ENCODE results near the gene NUDT4. TPM values are rescaled to one million over a fixed set of nuclear protein-coding genes. Genes with fewer than 3 reads are reported as not detected.

NUDT4 gene
- polyA plus RNA-seq, 1 donor (not counting 4 experiments of a cell fraction or from before 2014, with no cell fraction given): 33.2 TPM

GRCh38 chr12:93402333-93403311 is 24.9 kb downstream of the NUDT4 start:
- Histone ChIP-seq H3K79me2 (ENCODE audit: control insufficient read depth, insufficient read depth, low read length) (no peaks in the 10 kb centered on the region), H3K4me1 (ENCODE audit: control insufficient read depth, extremely low read depth, insufficient read depth, low read length) (no peaks in the 10 kb centered on the region), H3K27ac (ENCODE audit: control insufficient read depth, insufficient read depth, low read length) (no peak overlapping the region), H3K27me3 (ENCODE audit: control insufficient read depth, extremely low read depth, insufficient read depth, low read length) (no peaks in the 10 kb centered on the region), H3K9ac (ENCODE audit: control insufficient read depth, extremely low read depth, insufficient read depth, low read length) (no peak overlapping the region), H3K36me3 (ENCODE audit: control insufficient read depth in 2 of 2, extremely low read depth in 1 of 2, insufficient read depth in 2 of 2, low read length in 2 of 2) (peaks cover 5 to 9% of the 10 kb centered on the region in 2 experiments), H3K4me2 (ENCODE audit: control insufficient read depth, extremely low read depth, insufficient read depth, low read depth, low read length) (no peak overlapping the region), H3K9me3 (ENCODE audit: control insufficient read depth, low read depth, low read length) (no peaks in the 10 kb centered on the region), H2AFZ (ENCODE audit: control insufficient read depth, low read length) (no peak overlapping the region), H3K9me1 (ENCODE audit: control insufficient read depth, extremely low read depth, insufficient read depth, low read length) (no peaks in the 10 kb centered on the region), H3K4me3 (ENCODE audit: control insufficient read depth in 2 of 3, extremely low read depth in 1 of 3, insufficient read depth in 2 of 3, low read depth in 1 of 3, low read length in 3 of 3) (no peak overlapping the region), H4K20me1 (ENCODE audit: control insufficient read depth, extremely low read depth, insufficient read depth, low read length) (no peaks in the 10 kb centered on the region)
- TF ChIP-seq, protein P1, sequence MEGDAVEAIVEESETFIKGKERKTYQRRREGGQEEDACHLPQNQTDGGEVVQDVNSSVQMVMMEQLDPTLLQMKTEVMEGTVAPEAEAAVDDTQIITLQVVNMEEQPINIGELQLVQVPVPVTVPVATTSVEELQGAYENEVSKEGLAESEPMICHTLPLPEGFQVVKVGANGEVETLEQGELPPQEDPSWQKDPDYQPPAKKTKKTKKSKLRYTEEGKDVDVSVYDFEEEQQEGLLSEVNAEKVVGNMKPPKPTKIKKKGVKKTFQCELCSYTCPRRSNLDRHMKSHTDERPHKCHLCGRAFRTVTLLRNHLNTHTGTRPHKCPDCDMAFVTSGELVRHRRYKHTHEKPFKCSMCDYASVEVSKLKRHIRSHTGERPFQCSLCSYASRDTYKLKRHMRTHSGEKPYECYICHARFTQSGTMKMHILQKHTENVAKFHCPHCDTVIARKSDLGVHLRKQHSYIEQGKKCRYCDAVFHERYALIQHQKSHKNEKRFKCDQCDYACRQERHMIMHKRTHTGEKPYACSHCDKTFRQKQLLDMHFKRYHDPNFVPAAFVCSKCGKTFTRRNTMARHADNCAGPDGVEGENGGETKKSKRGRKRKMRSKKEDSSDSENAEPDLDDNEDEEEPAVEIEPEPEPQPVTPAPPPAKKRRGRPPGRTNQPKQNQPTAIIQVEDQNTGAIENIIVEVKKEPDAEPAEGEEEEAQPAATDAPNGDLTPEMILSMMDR (optimal IDR thresholded peaks at IDR 0.05 in 1 of 3, IDR thresholded peaks at IDR 0.05 in 1 of 3, conservative IDR thresholded peaks at IDR 0.05 in 1 of 3; ENCODE audit: extremely low read depth in 1 of 3, insufficient read depth in 2 of 3, low read length in 3 of 3): no peak
- no peak for TF ChIP-seq EZH2 (IDR thresholded peaks at IDR 0.05; ENCODE audit: low read length)
- dilution Hi-C loops (cut with MboI; ENCODE audit: extremely low pct_ligation_motif_present, low sequenced_read_pairs): no loop called here
- FAIRE-seq (no peak), DNase-seq (ENCODE audit: low read depth, low spot score) (no peak)

DNA sequence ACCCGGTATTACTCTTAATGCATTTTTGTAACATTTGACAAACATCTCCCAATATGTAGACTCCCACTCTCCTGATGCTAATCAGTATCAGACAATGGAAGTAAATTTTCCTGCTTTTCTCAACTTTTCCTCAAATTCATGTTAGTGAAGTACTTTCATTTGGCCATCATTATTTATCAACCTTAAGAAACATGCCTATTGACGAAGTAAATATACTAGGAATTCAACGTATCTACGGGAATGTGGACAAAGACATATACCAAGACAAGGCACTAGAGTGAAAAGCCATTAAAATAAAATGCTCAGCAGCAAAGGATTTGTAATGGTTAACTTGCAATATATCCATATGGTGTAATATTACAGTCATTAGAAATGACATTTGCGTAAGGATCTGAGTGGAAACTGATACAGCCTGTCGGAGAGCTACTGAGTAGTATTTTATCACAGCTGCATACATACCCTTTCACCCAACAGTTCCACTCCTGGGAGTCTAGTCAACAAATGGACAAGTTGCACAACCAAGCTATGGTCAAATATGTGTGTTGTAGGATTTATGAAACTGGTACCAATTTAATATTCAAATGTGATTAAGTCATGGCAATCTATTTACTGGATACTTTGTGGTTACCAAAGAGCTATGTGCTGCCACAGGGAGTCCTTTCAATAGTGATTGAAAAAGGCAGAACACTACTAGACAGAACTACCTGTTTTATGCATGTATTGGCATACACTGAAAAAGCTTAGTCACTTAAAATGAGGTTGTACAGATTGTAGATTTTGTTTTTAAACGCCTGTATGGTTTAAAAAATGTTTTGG is 26.5 kb downstream of the NUDT4 start:
- TF ChIP-seq, protein P1 (optimal IDR thresholded peaks at IDR 0.05 in 1 of 3, IDR thresholded peaks at IDR 0.05 in 1 of 3, conservative IDR thresholded peaks at IDR 0.05 in 1 of 3; ENCODE audit: extremely low read depth in 1 of 3, insufficient read depth in 2 of 3, low read length in 3 of 3): no peak
- TF ChIP-seq EZH2 (IDR thresholded peaks at IDR 0.05; ENCODE audit: low read length): no peak
- Histone ChIP-seq H3K79me2 (ENCODE audit: control insufficient read depth, insufficient read depth, low read length) (no peaks in the 10 kb centered on the region), H3K27ac (ENCODE audit: control insufficient read depth, insufficient read depth, low read length) (no peak overlapping the region), H4K20me1 (ENCODE audit: control insufficient read depth, extremely low read depth, insufficient read depth, low read length) (no peaks in the 10 kb centered on the region), H2AFZ (ENCODE audit: control insufficient read depth, low read length) (no peak overlapping the region), H3K9ac (ENCODE audit: control insufficient read depth, extremely low read depth, insufficient read depth, low read length) (no peak overlapping the region), H3K36me3 (ENCODE audit: control insufficient read depth in 2 of 2, extremely low read depth in 1 of 2, insufficient read depth in 2 of 2, low read length in 2 of 2) (peaks cover 6 to 7% of the 10 kb centered on the region in 2 experiments), H3K9me3 (ENCODE audit: control insufficient read depth, low read depth, low read length) (no peaks in the 10 kb centered on the region), H3K4me2 (ENCODE audit: control insufficient read depth, extremely low read depth, insufficient read depth, low read depth, low read length) (no peak overlapping the region), H3K4me1 (ENCODE audit: control insufficient read depth, extremely low read depth, insufficient read depth, low read length) (no peaks in the 10 kb centered on the region), H3K9me1 (ENCODE audit: control insufficient read depth, extremely low read depth, insufficient read depth, low read length) (no peaks in the 10 kb centered on the region), H3K4me3 (ENCODE audit: control insufficient read depth in 2 of 3, extremely low read depth in 1 of 3, insufficient read depth in 2 of 3, low read depth in 1 of 3, low read length in 3 of 3) (no peak overlapping the region), H3K27me3 (ENCODE audit: control insufficient read depth, extremely low read depth, insufficient read depth, low read length) (no peaks in the 10 kb centered on the region)
- DNase-seq (ENCODE audit: low read depth, low spot score) (no peak), FAIRE-seq (no peak)
- dilution Hi-C loops (cut with MboI; ENCODE audit: extremely low pct_ligation_motif_present, low sequenced_read_pairs): no loop called here

All from keratinocyte (primary cell).